Astrocyte of the cerebellum (primary cell): ENCODE data around the gene RNF44.

ENCODE experiments used
- DNase-seq: peaks from one replicate; pipeline ENCODE4 v3.0.0-alpha.2; 2011; ENCODE audit warnings: low read depth
- H3K4me3 ChIP-seq: 2 replicates; pipeline ENCODE4 v1.5.1; 2011; ENCODE audit warnings: mild to moderate bottlenecking, low read depth, low read length, moderate library complexity
- CTCF ChIP-seq: IDR thresholded peaks from 2 replicates; pipeline ENCODE4 v1.5.1; 2012; ENCODE audit warnings: low read length, low read depth, moderate library complexity, mild to moderate bottlenecking; ENCODE audit errors: missing control alignments
- in situ Hi-C: cut with HindIII; loops from 2 replicates; pipeline ENCODE4 v1.10.0; 2017; ENCODE audit warnings: low sequenced_read_pairs

Gene RNF44

GRCh38 chr5:176541338-176542134 is 4.3 kb upstream of the RNF44 start:
- no peak overlapping the region for H3K4me3 ChIP-seq
- TF ChIP-seq CTCF, result no peak
- in situ Hi-C loops, result no loop called here
- no peak for DNase-seq

DNA sequence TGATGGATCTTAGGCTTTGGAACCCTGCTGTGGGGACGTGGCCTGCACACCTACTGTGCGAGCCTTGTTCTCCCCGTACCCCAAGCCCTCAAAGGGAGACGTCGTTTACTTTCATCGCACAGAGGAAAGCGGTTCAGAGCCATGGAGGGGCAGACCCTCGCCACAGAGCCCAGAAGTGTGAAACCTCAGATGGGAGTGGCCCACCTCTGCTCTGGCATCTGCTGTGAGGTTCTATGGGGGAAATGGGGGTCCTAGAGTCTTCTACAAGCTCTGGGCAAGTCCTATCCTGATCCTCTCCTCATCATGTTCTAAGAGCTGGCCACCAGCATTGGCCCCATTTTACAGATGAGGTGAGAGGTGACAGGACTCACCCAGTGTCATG is 3.7 kb upstream of the RNF44 start:
- H3K4me3 ChIP-seq, result no peak overlapping the region
- no peak for DNase-seq
- in situ Hi-C loops, result no loop called here
- TF ChIP-seq CTCF, result no peak

- TF ChIP-seq CTCF, result no peak
- H3K4me3 ChIP-seq, result no peak overlapping the region
- no peak for DNase-seq
- in situ Hi-C loops, result no loop called here
Measured at GRCh38 chr5:176540476-176540899, 3.3 kb upstream of the RNF44 start.

DNA sequence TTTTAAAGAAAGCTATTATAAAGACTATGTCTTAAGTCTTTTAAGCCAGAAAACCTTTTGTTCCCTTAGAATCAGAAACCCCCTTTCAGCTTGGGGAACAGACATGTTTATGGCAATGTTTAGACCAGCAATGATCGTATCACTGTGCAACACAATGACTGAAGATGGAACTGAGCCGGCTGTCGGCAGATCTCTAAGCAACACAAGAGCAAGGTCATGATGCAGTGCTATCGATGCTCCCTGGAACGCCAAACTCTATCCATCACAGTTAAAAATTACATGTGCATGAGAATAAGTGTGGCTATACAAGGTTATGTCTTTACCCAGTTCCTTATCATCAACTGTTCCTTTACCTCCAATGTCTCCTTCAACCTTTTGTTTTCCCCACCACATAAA is 1.8 kb upstream of the RNF44 start:
- no peak for DNase-seq
- no peak for TF ChIP-seq CTCF
- H3K4me3 ChIP-seq, result no peak overlapping the region
- in situ Hi-C loops, result no loop called here

DNA sequence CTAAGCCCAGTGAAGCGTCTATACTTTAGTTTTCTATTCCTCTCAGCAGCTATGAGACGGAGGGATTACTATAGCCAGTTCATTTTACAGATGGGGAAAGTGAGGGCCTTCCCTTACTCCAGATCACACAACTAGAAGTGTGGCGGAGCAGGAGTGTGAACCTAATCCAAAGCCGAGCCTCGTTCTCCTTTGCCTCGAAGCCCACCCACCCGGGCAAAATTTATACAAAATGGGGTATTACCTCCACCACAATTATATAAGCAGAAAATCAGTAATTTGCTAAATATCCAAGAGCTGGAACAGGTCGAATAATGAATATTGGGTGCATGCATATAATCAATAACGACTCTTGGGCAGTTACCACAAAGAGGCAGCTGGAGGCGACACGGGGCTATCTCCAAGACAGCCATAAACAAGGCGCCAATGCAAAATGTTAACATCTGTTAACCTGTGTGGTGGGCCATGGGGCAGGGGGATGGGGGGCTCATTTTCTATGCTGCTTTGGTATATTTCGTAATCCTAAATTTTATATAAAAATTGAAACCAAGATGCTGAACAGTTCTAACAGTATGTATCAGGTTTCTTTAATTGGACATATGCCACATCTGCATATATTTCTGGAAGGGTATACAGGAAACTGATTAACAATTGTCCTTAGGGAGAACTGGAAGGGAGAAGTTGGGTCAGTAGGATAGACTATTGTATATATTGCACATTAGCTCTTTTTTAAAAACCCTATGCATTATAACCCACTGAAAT is 1.2 kb upstream of the RNF44 start:
- H3K4me3 ChIP-seq, result peak overlapping the region; percentile 97
- TF ChIP-seq CTCF, result no peak
- no peak for DNase-seq
- in situ Hi-C loops, result no loop called here

DNA sequence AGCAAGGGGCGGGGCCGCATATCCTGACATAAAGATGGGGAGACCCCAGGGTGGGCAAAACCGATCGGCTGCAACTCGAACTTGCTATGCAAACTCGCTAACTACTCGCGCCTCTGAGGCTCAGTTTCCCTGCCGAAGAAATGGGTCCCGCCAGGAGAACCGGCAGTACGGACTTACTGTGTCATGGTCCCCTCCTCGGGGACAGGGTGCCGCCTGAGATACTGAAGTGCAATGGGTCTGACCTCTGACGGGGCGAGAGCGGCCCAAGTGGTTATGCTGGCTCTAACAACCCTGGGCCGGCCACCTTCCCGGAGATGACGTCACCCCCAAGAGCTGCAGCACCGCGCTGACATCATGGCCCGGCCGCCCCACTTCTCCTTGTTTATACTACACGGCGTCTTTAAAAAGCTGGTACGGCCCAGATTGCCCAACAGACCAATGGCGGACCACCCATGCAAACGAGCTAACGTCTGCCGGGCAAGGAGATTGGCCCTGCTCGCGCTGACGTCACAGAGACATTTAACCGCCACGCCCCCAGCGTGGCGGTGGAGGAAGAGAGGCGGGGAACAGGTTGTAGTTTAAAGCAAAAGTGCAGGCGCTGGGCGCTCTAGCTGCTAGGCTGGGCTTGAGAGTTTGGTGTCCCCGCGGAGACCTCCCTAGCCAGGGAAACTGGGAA is 490 bp upstream of the RNF44 start:
- TF ChIP-seq CTCF, result no peak
- in situ Hi-C loops, result no loop called here
- H3K4me3 ChIP-seq, result peak overlapping the region; percentile 97
- DNase-seq, result peak; percentile 99
